Esophagus muscularis mucosa (tissue), 4 donors: ENCODE data around the gene CLDN4. TPM values are rescaled to one million over a fixed set of nuclear protein-coding genes. Genes with fewer than 3 reads are reported as not detected.
A peak's percentile ranks its signal among the peaks of the same experiment; 100 is the strongest.

ENCODE experiments used
- DNase-seq: peaks from one replicate; pipeline ENCODE4 v3.0.0-alpha.2; 2017; ENCODE audit errors: extremely low spot score
- H3K27ac ChIP-seq, 4 donors: fragments of 200-600 bp; sonication (generic); replicated peaks in 1 of 4; 1 replicate in 3 of 4; 2 replicates in 1 of 4; pipeline ENCODE4 v1.5.1; 2016 to 2019; ENCODE audit warnings: mild to moderate bottlenecking in 1 of 4
- H3K27me3 ChIP-seq, 4 donors: fragments of 200-600 bp; sonication (generic); one replicate each; pipeline versions ENCODE4 v1.5.1 to v1.6.0; 2016 to 2019
- H3K36me3 ChIP-seq, 4 donors: fragments of 200-600 bp; sonication (generic); one replicate each; pipeline ENCODE4 v1.5.1; 2016 to 2019
- H3K4me1 ChIP-seq, 4 donors: fragments of 200-600 bp; sonication (generic); one replicate each; pipeline ENCODE4 v1.5.1; 2016 to 2019
- H3K4me3 ChIP-seq, 4 donors: fragments of 200-600 bp; sonication (generic); 1 replicate in 2 of 4; 2 replicates in 2 of 4; pipeline ENCODE4 v1.5.1; 2016 to 2019; ENCODE audit warnings: mild to moderate bottlenecking in 4 of 4, moderate library complexity in 1 of 4
- H3K9me3 ChIP-seq, 4 donors: fragments of 200-600 bp; sonication (generic); 1 replicate in 3 of 4; 2 replicates in 1 of 4; pipeline ENCODE4 v1.5.1; 2016 to 2019
- EP300 ChIP-seq: sonication (generic); formaldehyde crosslinking; IDR thresholded peaks from one replicate; pipeline ENCODE4 v1.6.1; 2017; ENCODE audit warnings: antibody characterized with exemption
- POLR2A ChIP-seq: fragments of 450-650 bp; IDR thresholded peaks from one replicate; pipeline ENCODE4 v1.6.1; 2017; ENCODE audit warnings: antibody characterized with exemption, moderate library complexity, mild to moderate bottlenecking, low read depth
- POLR2AphosphoS5 ChIP-seq, 2 donors: sonication (generic); formaldehyde crosslinking; IDR thresholded peaks; one replicate each; pipeline ENCODE4 v1.6.1; 2017; ENCODE audit warnings: antibody characterized with exemption in 2 of 2
- WGBS: methylation state at CpG from one replicate; pipeline ENCODE4 v1.1.5; 2018; 5-methylcytosine and 5-hydroxymethylcytosine counted together
- intact Hi-C: fragments of 100-400 bp; cut with DNase I; formaldehyde crosslinking; loops from one replicate; pipeline ENCODE4 v1.15.1; 2023
- total RNA-seq, 4 donors: library from RNA; depleted of rRNA; stranded (reverse); fragments of >200 nt; gene quantifications; one replicate each; pipeline versions ENCODE4 v1.1.0 to v1.2.1, GENCODE V29; 2016
- TF ChIP-seq, protein P1 (sequence below), 3 experiments: fragments of 200-600 bp in 2 of 3; fragments of 450-650 bp in 1 of 3; sonication (generic) in 2 of 3; IDR thresholded peaks; one replicate each; pipeline ENCODE4 v1.5.1; 2017 to 2019; ENCODE audit warnings: antibody characterized with exemption in 3 of 3, mild to moderate bottlenecking in 2 of 3, moderate library complexity in 1 of 3

The CLDN4 gene
- total RNA-seq, 4 donors from 2014 or later: 0.42 to 3.1 (median 1.7) TPM

DNA sequence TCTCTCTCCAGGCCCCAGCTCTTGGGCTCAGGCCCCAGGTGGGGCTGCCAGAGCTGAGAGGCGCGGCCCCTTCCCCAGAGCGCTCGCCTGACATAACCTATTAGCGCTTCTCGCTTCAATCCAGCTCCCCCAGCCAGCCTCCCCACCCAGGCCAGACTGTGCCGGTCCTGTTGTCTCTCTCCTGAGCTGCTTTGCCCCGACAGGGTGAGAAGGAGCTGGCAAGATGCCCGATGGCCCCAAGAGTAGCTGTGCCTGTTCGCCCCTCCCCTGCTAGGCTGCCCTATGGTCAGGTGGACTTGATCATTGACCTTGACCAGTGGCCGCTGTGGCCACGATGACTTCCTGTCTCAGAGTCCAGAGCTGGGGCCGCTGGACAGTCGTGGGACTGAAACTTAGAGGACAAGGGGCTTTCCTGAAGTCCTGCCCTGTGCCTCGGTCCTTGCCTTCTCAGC is 39.3 kb downstream of the CLDN4 start:
- H3K4me3 ChIP-seq: no peak overlapping the region
- intact Hi-C loops: no loop called here
- H3K27ac ChIP-seq: peak overlapping the region; percentile 40 to 58 (median 49)
- no peaks in the 10 kb centered on the region for H3K27me3 ChIP-seq
- peaks cover 23 to 46% (median 42%) of the 10 kb centered on the region in 4 donors for H3K4me1 ChIP-seq
- no peaks in the 10 kb centered on the region for H3K9me3 ChIP-seq
- WGBS: 68% methylated on average over 15 of the region's 15 CpGs
- TF ChIP-seq POLR2A: no peak
- no peak for TF ChIP-seq POLR2AphosphoS5 (IDR thresholded peaks at IDR 0.05)
- no peak for TF ChIP-seq EP300
- TF ChIP-seq, protein P1, sequence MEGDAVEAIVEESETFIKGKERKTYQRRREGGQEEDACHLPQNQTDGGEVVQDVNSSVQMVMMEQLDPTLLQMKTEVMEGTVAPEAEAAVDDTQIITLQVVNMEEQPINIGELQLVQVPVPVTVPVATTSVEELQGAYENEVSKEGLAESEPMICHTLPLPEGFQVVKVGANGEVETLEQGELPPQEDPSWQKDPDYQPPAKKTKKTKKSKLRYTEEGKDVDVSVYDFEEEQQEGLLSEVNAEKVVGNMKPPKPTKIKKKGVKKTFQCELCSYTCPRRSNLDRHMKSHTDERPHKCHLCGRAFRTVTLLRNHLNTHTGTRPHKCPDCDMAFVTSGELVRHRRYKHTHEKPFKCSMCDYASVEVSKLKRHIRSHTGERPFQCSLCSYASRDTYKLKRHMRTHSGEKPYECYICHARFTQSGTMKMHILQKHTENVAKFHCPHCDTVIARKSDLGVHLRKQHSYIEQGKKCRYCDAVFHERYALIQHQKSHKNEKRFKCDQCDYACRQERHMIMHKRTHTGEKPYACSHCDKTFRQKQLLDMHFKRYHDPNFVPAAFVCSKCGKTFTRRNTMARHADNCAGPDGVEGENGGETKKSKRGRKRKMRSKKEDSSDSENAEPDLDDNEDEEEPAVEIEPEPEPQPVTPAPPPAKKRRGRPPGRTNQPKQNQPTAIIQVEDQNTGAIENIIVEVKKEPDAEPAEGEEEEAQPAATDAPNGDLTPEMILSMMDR (IDR thresholded peaks at IDR 0.05): no peak
- no peaks in the 10 kb centered on the region for H3K36me3 ChIP-seq
- no peak for DNase-seq

DNA sequence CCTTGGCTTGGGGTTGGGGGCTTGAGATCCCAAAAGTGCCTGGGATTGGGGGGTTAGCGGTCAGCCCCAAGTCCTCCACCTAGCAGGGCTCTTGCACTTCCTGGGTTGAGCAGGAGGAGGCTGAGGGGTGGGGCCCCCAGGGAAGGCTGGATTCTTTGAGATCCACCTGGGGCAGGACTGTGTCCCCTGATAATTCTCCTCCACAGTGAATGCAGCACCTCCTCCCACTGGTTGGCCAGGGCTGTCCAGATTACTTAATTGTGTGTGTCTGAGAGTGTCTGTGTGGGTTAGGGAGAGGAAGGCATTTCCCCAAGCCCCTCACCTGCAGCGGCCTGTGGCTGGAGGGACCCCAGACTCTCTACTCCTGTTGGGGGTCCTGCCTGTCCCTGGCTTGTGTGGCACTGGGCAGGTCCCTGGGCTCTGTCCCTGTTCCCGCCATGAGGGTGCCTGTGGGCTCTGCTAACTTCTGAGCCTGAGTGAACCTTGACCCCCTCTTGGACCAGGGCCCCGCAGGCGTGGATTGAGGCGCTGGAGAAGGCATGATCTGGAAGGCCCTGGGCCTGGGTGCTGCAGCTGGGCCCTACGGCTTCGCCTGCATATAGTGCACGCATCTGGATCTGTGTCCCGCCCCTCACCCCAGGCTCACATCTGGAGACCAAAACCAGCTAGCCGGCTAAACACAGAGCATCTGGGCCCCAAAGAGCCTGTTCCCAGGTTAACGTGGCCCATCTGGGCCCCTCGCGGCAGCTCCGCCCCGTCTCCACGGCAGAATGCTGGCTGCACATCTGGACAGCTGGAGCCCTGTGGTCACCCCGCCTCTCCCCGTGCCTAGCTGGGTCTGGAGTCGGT is 40.6 kb downstream of the CLDN4 start:
- no peak overlapping the region for H3K4me3 ChIP-seq
- intact Hi-C loops: no loop called here
- H3K36me3 ChIP-seq: no peaks in the 10 kb centered on the region
- H3K4me1 ChIP-seq: peaks cover 23 to 46% (median 42%) of the 10 kb centered on the region in 4 donors
- 96% methylated on average over 4 of the region's 20 CpGs for WGBS
- TF ChIP-seq, protein P1 (IDR thresholded peaks at IDR 0.05): no peak
- TF ChIP-seq EP300: no peak
- no peak for TF ChIP-seq POLR2A
- no peak for TF ChIP-seq POLR2AphosphoS5 (IDR thresholded peaks at IDR 0.05)
- no peaks in the 10 kb centered on the region for H3K27me3 ChIP-seq
- H3K9me3 ChIP-seq: no peaks in the 10 kb centered on the region
- H3K27ac ChIP-seq: peak overlapping the region in 3 of 4 donors; percentile 2 to 58 (median 38)
- no peak for DNase-seq

DNA sequence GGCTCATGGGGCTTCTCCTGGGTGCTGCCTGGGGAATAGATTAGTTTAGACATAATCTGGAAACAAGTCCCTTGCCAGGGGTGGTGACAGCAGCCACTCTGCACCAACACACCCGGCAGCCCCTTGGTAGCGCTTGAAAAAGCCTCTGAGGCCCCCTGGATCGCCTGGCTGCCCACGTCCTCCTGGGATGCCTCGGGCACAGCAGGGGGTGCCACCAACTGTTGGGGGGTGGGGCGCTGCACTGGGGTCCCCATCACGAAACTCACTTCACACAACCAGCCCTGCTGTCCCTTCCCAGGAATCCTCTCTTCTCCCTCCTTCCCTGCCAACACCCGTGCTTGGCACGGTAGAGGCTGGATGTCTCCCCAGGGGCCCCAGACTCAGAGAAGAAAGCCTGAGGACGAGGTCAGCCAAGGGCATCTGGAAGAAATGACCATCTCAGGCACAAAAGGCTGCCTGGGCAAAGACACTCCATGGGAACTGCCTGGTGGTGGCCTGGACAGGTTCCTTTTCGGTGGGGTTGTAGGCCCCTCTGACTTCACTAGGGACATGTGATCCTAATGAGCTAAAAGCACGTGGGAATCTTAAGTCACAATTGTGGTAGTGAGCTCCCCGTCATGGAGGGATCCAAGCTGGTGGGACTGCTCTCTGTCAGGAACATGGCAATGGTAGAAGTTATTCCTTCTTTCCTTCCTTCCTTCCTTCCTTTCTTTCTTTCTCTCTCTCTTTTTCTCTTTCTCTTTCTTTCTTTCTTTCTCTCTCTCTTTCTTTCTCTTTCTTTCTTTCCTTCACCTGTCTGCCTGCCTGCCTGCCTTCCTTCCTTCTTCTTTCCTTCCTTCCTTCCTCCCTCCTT is 41.5 kb downstream of the CLDN4 start:
- no peak for TF ChIP-seq POLR2AphosphoS5 (IDR thresholded peaks at IDR 0.05)
- TF ChIP-seq POLR2A: no peak
- TF ChIP-seq, protein P1 (IDR thresholded peaks at IDR 0.05): no peak
- TF ChIP-seq EP300: no peak
- DNase-seq: no peak

DNA sequence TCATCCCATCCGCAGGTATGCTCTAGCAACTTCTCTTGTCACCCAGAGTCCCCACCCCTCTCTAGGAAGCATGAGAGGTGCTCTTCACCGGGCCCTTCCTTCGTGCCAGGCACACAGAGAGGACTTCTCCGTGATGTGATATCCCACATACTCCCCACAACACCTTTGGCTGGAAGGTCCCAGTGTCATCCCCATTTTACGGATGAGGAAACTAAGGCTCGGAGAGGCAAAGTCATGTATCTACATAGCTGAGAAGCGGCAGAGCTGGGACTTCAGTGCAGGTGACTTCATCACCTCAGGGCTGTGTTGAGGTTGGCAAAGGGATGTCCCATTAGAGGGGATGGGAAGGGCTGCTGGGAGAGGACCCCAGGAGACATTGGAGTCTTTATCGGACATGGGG is 45.6 kb downstream of the CLDN4 start:
- TF ChIP-seq, protein P1 (IDR thresholded peaks at IDR 0.05): no peak
- no peak for TF ChIP-seq POLR2A
- TF ChIP-seq POLR2AphosphoS5 (IDR thresholded peaks at IDR 0.05): no peak
- TF ChIP-seq EP300: no peak
- no peaks in the 10 kb centered on the region for H3K9me3 ChIP-seq
- intact Hi-C loops: no loop called here
- H3K4me3 ChIP-seq: no peak overlapping the region
- H3K27ac ChIP-seq: no peak overlapping the region
- no peaks in the 10 kb centered on the region for H3K27me3 ChIP-seq
- peaks cover 31 to 38% (median 36%) of the 10 kb centered on the region in 4 donors for H3K4me1 ChIP-seq
- 94% methylated on average over 7 of the region's 8 CpGs for WGBS
- H3K36me3 ChIP-seq: no peaks in the 10 kb centered on the region
- DNase-seq: no peak

More for the DNA sequence above, 41.5 kb downstream of the CLDN4 start:
- peak overlapping the region in 2 of 4 donors; percentile 17 to 38 for H3K27ac ChIP-seq
- no peak overlapping the region for H3K4me3 ChIP-seq
- intact Hi-C loops: no loop called here
- no peaks in the 10 kb centered on the region for H3K36me3 ChIP-seq
- WGBS: 79% methylated on average over 11 of the region's 13 CpGs
- no peaks in the 10 kb centered on the region for H3K27me3 ChIP-seq
- H3K4me1 ChIP-seq: peaks cover 23 to 46% (median 42%) of the 10 kb centered on the region in 4 donors
- no peaks in the 10 kb centered on the region for H3K9me3 ChIP-seq
